GM19099 (cell line): Measurements from ENCODE around the gene C1D.

Source experiments
- POLR2A ChIP-seq: IDR thresholded peaks from 3 replicates; pipeline ENCODE4 v1.6.1; 2011; ENCODE audit warnings: low read depth; ENCODE audit not compliant: insufficient read length; ENCODE audit errors: extremely low read depth

Gene C1D

GRCh38 chr2:68040078-68040477 lies 22.7 kb downstream of the C1D start:
- no peak for TF ChIP-seq POLR2A

- no peak for TF ChIP-seq POLR2A
These were observed 23.5 kb downstream of the C1D start for GRCh38 chr2:68039317-68039716.

- TF ChIP-seq POLR2A = no peak
These were observed 30.1 kb downstream of the C1D start for GRCh38 chr2:68032702-68033101.

- no peak for TF ChIP-seq POLR2A
These were observed 31.2 kb downstream of the C1D start for GRCh38 chr2:68031542-68032160.

- TF ChIP-seq POLR2A = no peak
These were observed 31.8 kb downstream of the C1D start for GRCh38 chr2:68031043-68031442.

GRCh38 chr2:68030529-68030928 lies 32.3 kb downstream of the C1D start:
- no peak for TF ChIP-seq POLR2A

- no peak for TF ChIP-seq POLR2A
These were observed 34.8 kb downstream of the C1D start for GRCh38 chr2:68027959-68028358.

- no peak for TF ChIP-seq POLR2A
These were observed 38.4 kb downstream of the C1D start for GRCh38 chr2:68024450-68024849.

GRCh38 chr2:68023904-68024303 lies 38.9 kb downstream of the C1D start:
- no peak for TF ChIP-seq POLR2A

GRCh38 chr2:68018727-68019126 lies 44.1 kb downstream of the C1D start:
- TF ChIP-seq POLR2A = no peak

GRCh38 chr2:68009526-68009925 lies 53.3 kb downstream of the C1D start:
- no peak for TF ChIP-seq POLR2A

- no peak for TF ChIP-seq POLR2A
These were observed 62.5 kb downstream of the C1D start for GRCh38 chr2:68000170-68000825.

- TF ChIP-seq POLR2A = no peak
These were observed 63.5 kb downstream of the C1D start for GRCh38 chr2:67999332-67999731.

- TF ChIP-seq POLR2A = no peak
These were observed 64.9 kb downstream of the C1D start for GRCh38 chr2:67997903-67998302.

- no peak for TF ChIP-seq POLR2A
These were observed 65.3 kb downstream of the C1D start for GRCh38 chr2:67997528-67997900.

- TF ChIP-seq POLR2A = no peak
These were observed 65.9 kb downstream of the C1D start for GRCh38 chr2:67996772-67997527.

GRCh38 chr2:67994716-67995115 lies 68.1 kb downstream of the C1D start:
- no peak for TF ChIP-seq POLR2A

- no peak for TF ChIP-seq POLR2A
These were observed 69.5 kb downstream of the C1D start for GRCh38 chr2:67993329-67993728.
